ENCODE results near the gene COL27A1. TPM values are rescaled to one million over a fixed set of nuclear protein-coding genes. Genes with fewer than 3 reads are reported as not detected.

Gene COL27A1
- total and polyA plus RNA-seq, 2 donors (not counting 3 experiments of a cell fraction or from before 2014, with no cell fraction given) = 14.7 to 49.1 TPM

GRCh38 chr9:114161513-114161912 is 6.2 kb downstream of the COL27A1 start:
- no peak overlapping the region for H3K9ac ChIP-seq (replicated peaks; ENCODE audit: extremely low read depth, insufficient read depth, low read length)
- BruUV-seq (replicated peaks) = no TSS peak
- FAIRE-seq = no peak
- DNase-seq (ENCODE audit: low read depth, low spot score) = no peak
- no peaks in the 10 kb centered on the region for H3K36me3 ChIP-seq (ENCODE audit: control insufficient read depth in 2 of 2, extremely low read depth in 1 of 2, insufficient read depth in 2 of 2, low read length in 2 of 2)
- no peaks in the 10 kb centered on the region for H3K9me3 ChIP-seq (replicated peaks; ENCODE audit: control insufficient read depth, insufficient read depth, low read length)
- H4K20me1 ChIP-seq (replicated peaks; ENCODE audit: control insufficient read depth, extremely low read depth, insufficient read depth, low read length) = no peaks in the 10 kb centered on the region
- dilution Hi-C loops (cut with MboI; ENCODE audit: extremely low pct_ligation_motif_present, low sequenced_read_pairs) = no loop called here
- no peak overlapping the region for H2AFZ ChIP-seq (ENCODE audit: low read depth, low read length)
- TF ChIP-seq FOS (IDR thresholded peaks at IDR 0.05; ENCODE audit: borderline replicate concordance, insufficient read depth, low read length) (no peak), GATA2 (IDR thresholded peaks at IDR 0.05; ENCODE audit: insufficient read depth, insufficient read length, low read depth, low read length) (no peak), EZH2 (IDR thresholded peaks at IDR 0.05; ENCODE audit: borderline replicate concordance, low read depth, low read length, severe bottlenecking) (no peak)
- TF ChIP-seq, protein P1, sequence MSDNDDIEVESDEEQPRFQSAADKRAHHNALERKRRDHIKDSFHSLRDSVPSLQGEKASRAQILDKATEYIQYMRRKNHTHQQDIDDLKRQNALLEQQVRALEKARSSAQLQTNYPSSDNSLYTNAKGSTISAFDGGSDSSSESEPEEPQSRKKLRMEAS (IDR thresholded peaks at IDR 0.05; ENCODE audit: insufficient read depth, insufficient read length) = no peak
- no peak overlapping the region for H3K4me3 ChIP-seq (replicated peaks in 1 of 3; ENCODE audit: insufficient read depth in 1 of 3, low read depth in 1 of 3, low read length in 3 of 3)
- no peak overlapping the region for H3K27ac ChIP-seq (ENCODE audit: insufficient read depth, low read depth, low read length)
- POLR2A ChIA-PET = interaction anchor here (0.6 kb wide), 1 partner anchor 130 kb away, joined by 3 read pairs; no protein-coding TSS in a partner anchor
- H3K79me2 ChIP-seq (ENCODE audit: control insufficient read depth, insufficient read depth, low read length) = peaks cover 55% of the 10 kb centered on the region
- intact Hi-C loops (cut with micrococcal nuclease) = no loop called here
- H3K27me3 ChIP-seq (ENCODE audit: control insufficient read depth in 2 of 2, insufficient read depth in 2 of 2, low read length in 2 of 2) = no peaks in the 10 kb centered on the region
- no peaks in the 10 kb centered on the region for H3K9me1 ChIP-seq (replicated peaks; ENCODE audit: control insufficient read depth, extremely low read depth, insufficient read depth, low read length)
- CTCF ChIA-PET = interaction anchor here (0.8 to 1.6 kb wide), 5 partner anchors 54 to 129 kb away, joined by 3 to 6 read pairs (median 4); no protein-coding TSS in a partner anchor
- H3K4me1 ChIP-seq (ENCODE audit: control insufficient read depth, extremely low read depth, insufficient read depth, low read length) = peaks cover 11% of the 10 kb centered on the region
- H3K4me2 ChIP-seq (ENCODE audit: insufficient read depth, low read length) = no peak overlapping the region

DNA sequence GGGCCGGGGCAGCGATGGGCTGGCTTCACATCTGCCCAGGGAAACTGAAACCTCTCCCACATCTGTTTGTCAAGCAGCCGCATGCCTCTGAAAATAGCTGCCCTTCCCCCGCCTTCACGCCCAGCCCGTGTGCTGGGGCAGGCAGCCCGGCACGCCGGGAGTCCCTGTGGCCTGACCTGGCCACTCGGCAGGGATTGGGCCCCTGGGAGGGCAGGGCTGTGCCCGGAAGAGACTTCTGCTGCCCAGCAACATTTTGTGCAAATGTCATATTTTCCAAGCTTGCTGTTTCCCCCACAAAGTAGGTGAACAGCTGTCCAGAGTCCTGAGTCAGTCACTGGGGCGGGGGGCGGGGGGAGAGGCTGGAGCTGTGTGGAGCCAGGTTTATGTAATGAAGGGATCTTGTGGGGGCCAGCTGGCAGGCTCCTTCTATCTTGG is 8.2 kb downstream of the COL27A1 start:
- no peak overlapping the region for H2AFZ ChIP-seq (ENCODE audit: low read depth, low read length)
- POLR2A ChIA-PET = no interaction called here
- H3K27me3 ChIP-seq (ENCODE audit: control insufficient read depth in 2 of 2, insufficient read depth in 2 of 2, low read length in 2 of 2) = no peaks in the 10 kb centered on the region
- FAIRE-seq (no peak), DNase-seq (ENCODE audit: low read depth, low spot score) (peak; percentile 25)
- dilution Hi-C loops (cut with MboI; ENCODE audit: extremely low pct_ligation_motif_present, low sequenced_read_pairs) = no loop called here
- CTCF ChIA-PET = interaction anchor here (0.8 to 2.0 kb wide), 4 partner anchors 8 to 127 kb away, joined by 3 to 6 read pairs (median 5); partner anchors contain the start of gene COL27A1
- no peaks in the 10 kb centered on the region for H4K20me1 ChIP-seq (replicated peaks; ENCODE audit: control insufficient read depth, extremely low read depth, insufficient read depth, low read length)
- H3K9me1 ChIP-seq (replicated peaks; ENCODE audit: control insufficient read depth, extremely low read depth, insufficient read depth, low read length) = no peaks in the 10 kb centered on the region
- H3K79me2 ChIP-seq (ENCODE audit: control insufficient read depth, insufficient read depth, low read length) = peaks cover 37% of the 10 kb centered on the region
- peaks cover 0 to 7% of the 10 kb centered on the region in 2 experiments for H3K36me3 ChIP-seq (ENCODE audit: control insufficient read depth in 2 of 2, extremely low read depth in 1 of 2, insufficient read depth in 2 of 2, low read length in 2 of 2)
- BruUV-seq (replicated peaks) = no TSS peak
- H3K27ac ChIP-seq (ENCODE audit: insufficient read depth, low read depth, low read length) = no peak overlapping the region
- H3K4me3 ChIP-seq (replicated peaks in 1 of 3; ENCODE audit: insufficient read depth in 1 of 3, low read depth in 1 of 3, low read length in 3 of 3) = no peak overlapping the region
- TF ChIP-seq FOS (IDR thresholded peaks at IDR 0.05; ENCODE audit: borderline replicate concordance, insufficient read depth, low read length) (no peak), MYC (IDR thresholded peaks at IDR 0.05; ENCODE audit: low read depth, low read length) (no peak), POLR2AphosphoS5 (IDR thresholded peaks at IDR 0.05; ENCODE audit: insufficient read depth, low read depth, low read length) (no peak), POLR2A (IDR thresholded peaks at IDR 0.05; ENCODE audit: low read depth, low read length) (no peak), EZH2 (IDR thresholded peaks at IDR 0.05; ENCODE audit: borderline replicate concordance, low read depth, low read length, severe bottlenecking) (no peak), CTCF (IDR thresholded peaks at IDR 0.05; ENCODE audit: extremely low read depth in 1 of 2, insufficient read depth in 1 of 2, low read depth in 1 of 2, low read length in 2 of 2) (no peak), JUN (IDR thresholded peaks at IDR 0.05; ENCODE audit: borderline replicate concordance, insufficient read depth, insufficient read length, low read depth) (no peak), GATA2 (IDR thresholded peaks at IDR 0.05; ENCODE audit: insufficient read depth, insufficient read length, low read depth, low read length) (no peak)
- TF ChIP-seq, protein P1 (IDR thresholded peaks at IDR 0.05; ENCODE audit: insufficient read depth, insufficient read length) = no peak
- H3K9me3 ChIP-seq (replicated peaks; ENCODE audit: control insufficient read depth, insufficient read depth, low read length) = no peaks in the 10 kb centered on the region
- no peak overlapping the region for H3K9ac ChIP-seq (replicated peaks; ENCODE audit: extremely low read depth, insufficient read depth, low read length)
- H3K4me2 ChIP-seq (ENCODE audit: insufficient read depth, low read length) = no peak overlapping the region
- peaks cover 2% of the 10 kb centered on the region for H3K4me1 ChIP-seq (ENCODE audit: control insufficient read depth, extremely low read depth, insufficient read depth, low read length)
- intact Hi-C loops (cut with micrococcal nuclease) = loop anchor here (1.0 kb wide), 1 partner anchor 8 kb away; the partner anchor contains the start of gene COL27A1

All from endothelial cell of umbilical vein (primary cell).